C4-2B (cell line): ENCODE results near the gene PDZRN4.

Experiments used
- ZFX ChIP-seq: fragments of 450-650 bp; IDR thresholded peaks from 2 replicates; pipeline ENCODE4 v1.6.1; 2017
- TF ChIP-seq, protein P1 (sequence below): fragments of 450-650 bp; conservative IDR thresholded peaks from 2 replicates; pipeline ENCODE4 v1.5.1; 2017; ENCODE audit warnings: mild to moderate bottlenecking

DNA sequence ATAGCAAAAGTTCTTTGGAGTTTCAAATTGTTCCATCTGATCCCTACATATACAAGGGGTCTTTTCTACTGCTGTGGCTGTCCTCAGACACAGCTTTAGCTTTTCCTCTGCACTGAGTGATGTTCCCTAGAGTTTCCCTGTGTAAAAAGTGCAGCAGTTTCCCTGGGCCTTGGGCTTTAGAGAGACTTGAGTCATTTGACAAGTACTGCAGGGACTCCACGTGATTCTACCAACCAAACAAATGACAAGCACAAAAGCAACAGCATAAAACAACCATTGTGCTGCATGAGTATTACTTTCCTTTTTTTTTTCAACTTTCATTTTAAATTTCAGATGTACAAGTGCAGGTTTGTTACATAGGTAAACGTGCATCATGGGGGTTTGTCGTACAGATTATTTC lies 272.8 kb downstream of the PDZRN4 start:
- TF ChIP-seq, protein P1, sequence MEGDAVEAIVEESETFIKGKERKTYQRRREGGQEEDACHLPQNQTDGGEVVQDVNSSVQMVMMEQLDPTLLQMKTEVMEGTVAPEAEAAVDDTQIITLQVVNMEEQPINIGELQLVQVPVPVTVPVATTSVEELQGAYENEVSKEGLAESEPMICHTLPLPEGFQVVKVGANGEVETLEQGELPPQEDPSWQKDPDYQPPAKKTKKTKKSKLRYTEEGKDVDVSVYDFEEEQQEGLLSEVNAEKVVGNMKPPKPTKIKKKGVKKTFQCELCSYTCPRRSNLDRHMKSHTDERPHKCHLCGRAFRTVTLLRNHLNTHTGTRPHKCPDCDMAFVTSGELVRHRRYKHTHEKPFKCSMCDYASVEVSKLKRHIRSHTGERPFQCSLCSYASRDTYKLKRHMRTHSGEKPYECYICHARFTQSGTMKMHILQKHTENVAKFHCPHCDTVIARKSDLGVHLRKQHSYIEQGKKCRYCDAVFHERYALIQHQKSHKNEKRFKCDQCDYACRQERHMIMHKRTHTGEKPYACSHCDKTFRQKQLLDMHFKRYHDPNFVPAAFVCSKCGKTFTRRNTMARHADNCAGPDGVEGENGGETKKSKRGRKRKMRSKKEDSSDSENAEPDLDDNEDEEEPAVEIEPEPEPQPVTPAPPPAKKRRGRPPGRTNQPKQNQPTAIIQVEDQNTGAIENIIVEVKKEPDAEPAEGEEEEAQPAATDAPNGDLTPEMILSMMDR, result no peak
- TF ChIP-seq ZFX, result no peak
